ENCODE measurements around the gene ITGA2B. TPM values are rescaled to one million over a fixed set of nuclear protein-coding genes. Genes with fewer than 3 reads are reported as not detected.

Gene ITGA2B
- total RNA-seq, 1 experiment from 2014 or later, result 8.3 TPM

DNA sequence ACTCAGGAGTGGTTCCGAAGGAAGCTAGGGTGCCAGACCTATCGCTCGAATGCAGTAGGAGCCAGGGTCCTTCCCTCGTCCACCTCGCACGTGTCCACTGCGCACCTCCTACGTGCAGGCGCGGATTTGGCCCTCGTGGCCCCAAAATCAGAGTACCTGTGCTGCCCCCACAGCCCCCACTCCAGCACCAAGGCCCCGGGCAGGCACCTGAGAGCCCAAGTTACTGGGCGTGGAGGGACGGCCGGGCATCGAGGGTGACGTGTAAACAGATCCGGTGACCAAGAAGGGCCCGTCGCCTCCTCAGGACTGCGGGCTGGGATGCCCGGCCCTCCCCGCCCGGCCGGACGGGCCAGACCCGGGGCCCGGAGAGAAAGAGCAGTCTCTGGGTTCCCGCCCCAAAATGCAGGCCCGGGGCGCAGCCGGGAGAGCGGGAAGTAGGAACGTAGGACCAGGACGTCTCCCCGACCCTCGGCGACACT, 65.3 kb downstream of the ITGA2B start:
- Mint-ChIP-seq H3K27me3 (ENCODE audit: low read depth) (peaks cover 19% of the 10 kb centered on the region), H3K36me3 (ENCODE audit: insufficient read depth in 1 of 3, low read depth in 3 of 3) (peaks cover 20 to 44% (median 30%) of the 10 kb centered on the region in 3 experiments), H3K4me3 (peak overlapping the region; percentile 88 to 94), H3K9me3 (no peaks in the 10 kb centered on the region), H3K4me1 (peaks cover 6 to 19% of the 10 kb centered on the region in 2 experiments), H3K27ac (no peak overlapping the region; a peak in 1 of 7 replicates)
- Histone ChIP-seq H3K79me1 (ENCODE audit: insufficient read depth, low read depth, low read length, poor library complexity, severe bottlenecking) (peaks cover 4% of the 10 kb centered on the region), H2BK120ac (ENCODE audit: low read depth, low read length, poor library complexity, severe bottlenecking) (no peak overlapping the region), H3K14ac (ENCODE audit: insufficient read depth, low read length) (peak overlapping the region; percentile 51), H3K9ac (ENCODE audit: extremely low read depth, insufficient read length, low read length) (peak overlapping the region; percentile 57), H4K20me1 (ENCODE audit: control insufficient read depth, insufficient read depth, insufficient read length) (no peaks in the 10 kb centered on the region), H3K4me1 (ENCODE audit: insufficient read depth, low read length) (no peaks in the 10 kb centered on the region), H4K91ac (ENCODE audit: insufficient read length, low read depth, low read length) (no peak overlapping the region), H2BK15ac (ENCODE audit: low read depth, low read length) (no peak overlapping the region), H3K79me2 (ENCODE audit: insufficient read depth, low read length) (peaks cover 4% of the 10 kb centered on the region; the same call in 1 of the 2 replicates), H3K56ac (ENCODE audit: insufficient read length, low read depth, low read length) (no peak overlapping the region), H2AFZ (ENCODE audit: low read length) (no peak overlapping the region), H3K18ac (ENCODE audit: insufficient read length, low read depth, low read length) (peak overlapping the region; percentile 22), H3K27ac (ENCODE audit: insufficient read length, low read depth, low read length) (no peak overlapping the region), H3K23ac (ENCODE audit: insufficient read length, low read depth, low read length) (no peak overlapping the region), H2BK12ac (ENCODE audit: insufficient read length, low read depth, low read length) (no peak overlapping the region), H3T11ph (ENCODE audit: low read length) (no peak overlapping the region), H3K27me3 (ENCODE audit: insufficient read depth, low read length) (no peaks in the 10 kb centered on the region), H3K4me2 (ENCODE audit: insufficient read depth, insufficient read length, low read length) (peak overlapping the region; percentile 76), H3K4ac (ENCODE audit: low read depth, low read length) (no peak overlapping the region), H3K23me2 (ENCODE audit: insufficient read length, low read depth, low read length, poor library complexity, severe bottlenecking) (peaks cover 13% of the 10 kb centered on the region), H3K9me3 (ENCODE audit: control insufficient read depth, low read depth, low read length) (no peaks in the 10 kb centered on the region), H2AK5ac (ENCODE audit: insufficient read length, low read length) (no peak overlapping the region), H4K5ac (ENCODE audit: insufficient read length, low read depth, low read length) (no peak overlapping the region), H2BK20ac (ENCODE audit: low read depth, low read length, poor library complexity, severe bottlenecking) (no peak overlapping the region), H4K8ac (replicated peaks; ENCODE audit: insufficient read length, low read depth, low read length) (no peak overlapping the region), H2BK5ac (ENCODE audit: insufficient read length, low read length) (no peak overlapping the region)
- WGBS (ENCODE audit: extremely low coverage, insufficient read length, low lambda C conversion rate), result no CpG with 5 or more reads among the region's 38 CpGs
- TF ChIP-seq CTCF (conservative IDR thresholded peaks at IDR 0.05), result no peak
- DNase-seq, result no peak

Data from H9 (cell line).